ENCODE data around the gene KBTBD8.

Gene KBTBD8

GRCh38 chr3:67059443-67059842 lies 61.3 kb downstream of the KBTBD8 start:
- TF ChIP-seq CTCF (conservative IDR thresholded peaks at IDR 0.05; ENCODE audit: low read depth, low read length), result no peak
- no peak overlapping the region for H3K27ac ChIP-seq
- no peak overlapping the region for H3K9ac ChIP-seq
- H3K36me3 ChIP-seq (ENCODE audit: insufficient read depth), result no peaks in the 10 kb centered on the region
- H3K4me3 ChIP-seq (IDR thresholded peaks at IDR 0.05; ENCODE audit: insufficient read depth, low read depth, low read length), result no peak overlapping the region
- no peak overlapping the region for H2AFZ ChIP-seq (ENCODE audit: low read depth)
- no peaks in the 10 kb centered on the region for H4K20me1 ChIP-seq (ENCODE audit: insufficient read depth)
- no peaks in the 10 kb centered on the region for H3K4me1 ChIP-seq (ENCODE audit: low read depth, poor library complexity, severe bottlenecking)
- no peaks in the 10 kb centered on the region for H3K27me3 ChIP-seq (ENCODE audit: insufficient read depth, low read depth)
- H3K4me2 ChIP-seq, result no peak overlapping the region
- no peaks in the 10 kb centered on the region for H3K79me2 ChIP-seq (ENCODE audit: insufficient read depth, low read depth)
